Nephron progenitor cell (in vitro differentiated cells): ENCODE measurements around the gene MMS19.

ENCODE experiments used
- DNase-seq: peaks from one replicate; pipeline ENCODE4 v3.0.0; 2021
- H3K27ac Mint-ChIP-seq: 2 replicates; pipeline ENCODE4 v1.8.0; 2021; ENCODE audit warnings: mild to moderate bottlenecking, moderate library complexity, mixed read lengths
- H3K27me3 Mint-ChIP-seq: 2 replicates; pipeline ENCODE4 v1.8.0; 2021; ENCODE audit warnings: mild to moderate bottlenecking, low read depth, mixed read lengths; ENCODE audit not compliant: poor library complexity
- H3K36me3 Mint-ChIP-seq: 2 replicates; pipeline ENCODE4 v1.8.0; 2021; ENCODE audit warnings: low read depth, mixed read lengths
- H3K4me1 Mint-ChIP-seq: 2 replicates; pipeline ENCODE4 v1.8.0; 2021; ENCODE audit warnings: mixed read lengths
- H3K4me3 Mint-ChIP-seq: 2 replicates; pipeline ENCODE4 v1.8.0; 2021; ENCODE audit warnings: mild to moderate bottlenecking, moderate library complexity, mixed read lengths
- H3K9me3 Mint-ChIP-seq: 2 replicates; pipeline ENCODE4 v1.8.0; 2021; ENCODE audit warnings: mild to moderate bottlenecking, moderate library complexity, mixed read lengths
- TF ChIP-seq, protein P1 (sequence below): fragments of 200-600 bp; sonication (generic); IDR thresholded peaks from 2 replicates; pipeline ENCODE4 v1.5.0; 2021; ENCODE audit warnings: antibody characterized with exemption

Gene MMS19

DNA sequence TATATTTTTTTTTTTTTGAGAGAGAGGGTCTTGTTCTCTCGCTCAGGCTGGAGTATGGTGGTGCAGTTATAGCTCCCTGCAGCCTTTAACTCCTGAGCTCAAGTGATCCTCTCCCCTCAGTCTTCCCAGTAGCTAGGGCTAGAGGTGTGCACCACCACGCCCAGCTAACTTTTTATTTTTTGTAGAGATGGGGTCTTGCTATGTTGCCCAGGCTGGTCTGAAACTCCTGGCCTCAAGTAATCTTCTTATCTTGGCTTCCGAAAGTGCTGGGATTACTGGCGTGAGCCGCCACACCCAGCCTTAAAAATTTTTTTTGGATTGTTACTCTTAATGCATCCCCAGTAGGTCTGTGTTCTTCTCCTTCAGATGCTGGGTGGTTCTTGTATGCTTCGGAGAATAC is 4.7 kb upstream of the MMS19 start:
- peaks cover 27% of the 10 kb centered on the region for H3K4me1 Mint-ChIP-seq
- H3K36me3 Mint-ChIP-seq, result no peaks in the 10 kb centered on the region
- H3K9me3 Mint-ChIP-seq, result no peaks in the 10 kb centered on the region
- H3K27ac Mint-ChIP-seq, result no peak overlapping the region
- no peak for DNase-seq
- TF ChIP-seq, protein P1, sequence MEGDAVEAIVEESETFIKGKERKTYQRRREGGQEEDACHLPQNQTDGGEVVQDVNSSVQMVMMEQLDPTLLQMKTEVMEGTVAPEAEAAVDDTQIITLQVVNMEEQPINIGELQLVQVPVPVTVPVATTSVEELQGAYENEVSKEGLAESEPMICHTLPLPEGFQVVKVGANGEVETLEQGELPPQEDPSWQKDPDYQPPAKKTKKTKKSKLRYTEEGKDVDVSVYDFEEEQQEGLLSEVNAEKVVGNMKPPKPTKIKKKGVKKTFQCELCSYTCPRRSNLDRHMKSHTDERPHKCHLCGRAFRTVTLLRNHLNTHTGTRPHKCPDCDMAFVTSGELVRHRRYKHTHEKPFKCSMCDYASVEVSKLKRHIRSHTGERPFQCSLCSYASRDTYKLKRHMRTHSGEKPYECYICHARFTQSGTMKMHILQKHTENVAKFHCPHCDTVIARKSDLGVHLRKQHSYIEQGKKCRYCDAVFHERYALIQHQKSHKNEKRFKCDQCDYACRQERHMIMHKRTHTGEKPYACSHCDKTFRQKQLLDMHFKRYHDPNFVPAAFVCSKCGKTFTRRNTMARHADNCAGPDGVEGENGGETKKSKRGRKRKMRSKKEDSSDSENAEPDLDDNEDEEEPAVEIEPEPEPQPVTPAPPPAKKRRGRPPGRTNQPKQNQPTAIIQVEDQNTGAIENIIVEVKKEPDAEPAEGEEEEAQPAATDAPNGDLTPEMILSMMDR, result no peak
- H3K27me3 Mint-ChIP-seq, result peaks cover 31% of the 10 kb centered on the region
- H3K4me3 Mint-ChIP-seq, result no peak overlapping the region

DNA sequence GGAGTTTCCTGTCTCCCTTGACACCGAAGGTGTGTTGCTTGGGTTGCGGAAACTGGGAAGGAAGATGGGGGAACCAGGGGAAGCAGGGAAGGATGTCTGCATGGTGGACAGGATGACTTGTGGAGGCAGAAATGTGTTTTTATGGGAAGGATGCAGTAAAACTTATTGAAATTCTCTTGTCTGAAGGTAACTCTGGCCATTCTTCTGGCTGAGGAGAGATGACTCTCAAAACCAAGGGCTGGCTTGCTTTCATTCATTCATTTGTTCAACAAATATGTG is 2.0 kb upstream of the MMS19 start:
- peaks cover 31% of the 10 kb centered on the region for H3K27me3 Mint-ChIP-seq
- peak overlapping the region; percentile 77 for H3K4me3 Mint-ChIP-seq
- no peaks in the 10 kb centered on the region for H3K36me3 Mint-ChIP-seq
- H3K9me3 Mint-ChIP-seq, result no peaks in the 10 kb centered on the region
- peaks cover 52% of the 10 kb centered on the region for H3K4me1 Mint-ChIP-seq
- TF ChIP-seq, protein P1, result no peak
- no peak overlapping the region for H3K27ac Mint-ChIP-seq
- DNase-seq, result no peak

DNA sequence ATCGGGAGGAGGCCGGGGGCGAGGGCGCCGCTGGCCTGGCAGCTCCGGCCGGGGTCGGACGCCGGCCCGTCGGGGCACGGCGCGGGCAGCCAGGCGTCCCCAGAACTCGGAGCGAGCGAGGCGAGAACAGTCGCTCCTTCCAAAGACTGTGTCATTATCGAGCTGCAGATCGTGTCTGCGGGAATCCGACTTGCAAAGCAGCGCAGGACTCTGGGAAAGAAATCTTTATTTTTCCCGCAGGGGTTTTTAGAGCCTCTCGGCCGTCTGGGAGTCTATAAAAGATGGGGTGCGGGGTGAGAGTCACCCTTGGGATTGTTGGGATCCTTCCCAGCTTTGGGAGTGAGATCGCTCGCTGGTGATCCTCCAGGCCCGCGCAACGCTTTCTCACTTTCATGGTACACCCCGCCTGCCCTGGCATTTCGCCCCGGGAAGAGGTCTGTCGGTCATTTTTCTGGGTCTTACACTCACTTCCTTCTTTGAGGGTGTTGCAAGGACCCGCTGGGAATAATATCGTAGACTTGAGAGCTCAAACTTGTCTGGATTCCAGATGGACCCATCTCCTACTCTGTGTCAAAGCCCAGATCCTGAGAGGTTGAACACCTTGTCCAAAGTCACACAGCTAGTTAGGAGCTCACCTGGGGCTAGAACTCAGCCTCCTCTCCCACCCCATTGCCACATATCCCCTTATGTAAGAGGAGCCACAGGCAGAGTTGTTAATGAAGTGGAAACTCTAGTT is 1.5 kb upstream of the MMS19 start:
- TF ChIP-seq, protein P1, result no peak
- Mint-ChIP-seq H3K4me3 (peak overlapping the region; percentile 77), H3K36me3 (no peaks in the 10 kb centered on the region), H3K27ac (no peak overlapping the region), H3K27me3 (peaks cover 31% of the 10 kb centered on the region), H3K9me3 (no peaks in the 10 kb centered on the region), H3K4me1 (peaks cover 57% of the 10 kb centered on the region)
- DNase-seq, result peak; percentile 60

DNA sequence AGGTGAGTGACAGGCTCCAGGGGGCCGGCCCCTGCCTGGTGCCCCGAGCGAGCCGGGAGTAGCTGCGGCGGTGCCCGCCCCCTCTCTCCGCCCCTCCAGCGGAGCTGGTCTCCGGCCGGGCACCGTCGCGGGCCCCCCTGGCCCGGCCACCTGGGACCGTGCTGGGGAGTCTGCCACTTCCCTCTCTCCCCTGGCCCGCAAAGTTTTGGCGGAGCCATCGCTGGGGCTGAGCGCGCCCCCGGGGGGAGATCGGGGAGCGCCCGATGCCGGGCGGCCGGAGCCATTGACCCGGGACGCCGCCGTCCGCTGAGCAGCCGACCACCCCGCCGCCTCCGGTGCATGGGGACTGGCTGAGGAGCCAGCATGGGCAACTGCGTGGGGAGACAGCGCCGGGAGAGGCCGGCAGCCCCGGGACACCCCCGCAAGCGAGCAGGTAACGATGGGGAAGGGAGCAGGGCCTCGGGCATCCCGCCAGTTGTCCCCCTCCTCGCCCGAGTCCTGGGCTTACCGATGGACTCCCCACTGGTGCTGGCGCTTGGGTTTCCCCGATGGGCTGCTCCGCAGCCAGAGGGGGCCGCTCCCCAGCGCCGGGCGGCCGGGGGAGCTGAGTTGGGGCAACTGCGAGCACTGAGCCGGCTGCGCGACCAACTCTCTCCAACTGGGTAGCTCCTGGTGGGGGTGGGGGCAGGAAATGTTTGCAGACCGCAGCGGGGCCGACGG is 779 bp upstream of the MMS19 start, which contains the start of gene UBTD1:
TSS of gene UBTD1 (plus strand) at position 84 of the 720 bp plus-strand sequence. CDS start at position 364, 280 bp downstream.
- peaks cover 64% of the 10 kb centered on the region for H3K4me1 Mint-ChIP-seq
- peaks cover 31% of the 10 kb centered on the region for H3K27me3 Mint-ChIP-seq
- peaks cover 2% of the 10 kb centered on the region for H3K36me3 Mint-ChIP-seq
- H3K9me3 Mint-ChIP-seq, result no peaks in the 10 kb centered on the region
- peak within 1 kb of the TSS; percentile 91 for H3K4me3 Mint-ChIP-seq
- DNase-seq, result no peak
- H3K27ac Mint-ChIP-seq, result peak within 1 kb of the TSS; percentile 95
- TF ChIP-seq, protein P1, result no peak

DNA sequence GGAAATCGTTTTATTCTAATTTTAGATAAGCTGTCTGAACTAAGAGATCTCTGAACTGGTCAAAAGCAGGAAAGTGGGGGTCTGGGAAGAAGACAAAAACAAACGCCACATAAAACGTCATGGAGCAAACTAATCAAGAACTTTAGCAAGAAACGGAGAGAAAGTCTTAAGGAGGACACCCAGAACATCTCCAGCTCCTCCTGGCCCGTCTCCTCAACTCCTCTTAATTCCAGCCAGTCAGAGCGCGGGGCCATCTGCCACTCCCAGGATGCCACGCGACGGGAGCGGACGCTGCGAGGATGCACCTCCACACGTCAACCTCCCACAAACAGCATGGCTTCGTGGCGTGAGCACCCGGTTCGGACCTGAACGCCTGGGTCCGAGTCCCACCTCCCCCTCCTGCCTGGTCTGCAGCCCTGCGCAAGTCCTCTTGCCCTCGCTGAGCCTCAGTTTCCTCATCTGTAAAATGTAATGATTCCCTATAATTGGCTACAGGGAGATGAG is 598 bp downstream of the MMS19 start:
- H3K4me1 Mint-ChIP-seq, result peaks cover 70% of the 10 kb centered on the region

More for the DNA sequence above, 598 bp downstream of the MMS19 start:
- Mint-ChIP-seq H3K9me3 (no peaks in the 10 kb centered on the region), H3K27ac (peak overlapping the region; percentile 95), H3K4me3 (peak overlapping the region; percentile 91), H3K27me3 (peaks cover 31% of the 10 kb centered on the region), H3K36me3 (peaks cover 9% of the 10 kb centered on the region)
- TF ChIP-seq, protein P1, result no peak
- peak; percentile 68 for DNase-seq
